Fibroblast of pulmonary artery (primary cell): ENCODE data around the gene NPRL2.
"Not testable (repeated sequence)": the region's sequence is repeated elsewhere in the genome, so short reads cannot be mapped to it uniquely, and the experiment has no call there.

ENCODE experiments used
- DNase-seq: peaks from one replicate; pipeline ENCODE4 v3.0.0-alpha.2; 2010; ENCODE audit warnings: low read depth
- H3K4me3 ChIP-seq: replicated peaks from 2 replicates; pipeline ENCODE4 v1.5.1; 2011; ENCODE audit warnings: low read depth, mild to moderate bottlenecking, control low read depth, low read length, moderate library complexity
- CTCF ChIP-seq: IDR thresholded peaks from 2 replicates; pipeline ENCODE4 v1.5.1; 2011; ENCODE audit warnings: mild to moderate bottlenecking, control low read depth, low read length, inconsistent platforms; ENCODE audit errors: missing control alignments

The NPRL2 gene

GRCh38 chr3:50319181-50319893 is 31.2 kb downstream of the NPRL2 start:
- no peak for DNase-seq
- no peak overlapping the region for H3K4me3 ChIP-seq
- TF ChIP-seq CTCF: no peak

DNA sequence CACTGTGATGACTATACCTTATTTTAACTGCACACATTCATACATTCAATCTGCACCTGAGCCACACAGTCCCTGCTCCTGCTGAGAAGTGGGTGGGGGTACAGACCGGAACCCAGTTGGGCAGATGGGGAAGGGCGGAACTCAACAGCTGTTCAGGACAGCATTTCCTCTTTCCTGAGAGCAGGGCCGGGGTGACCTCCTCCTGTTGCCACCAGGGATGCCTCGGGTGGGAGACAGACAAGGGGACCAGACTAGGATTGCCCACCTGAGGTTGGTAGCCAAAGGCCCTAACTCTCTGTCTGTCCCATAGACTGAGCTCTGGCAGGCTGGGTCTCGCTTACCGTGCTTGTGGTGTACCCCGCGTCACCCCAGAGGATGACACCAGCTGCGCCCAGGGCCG is 32.0 kb downstream of the NPRL2 start:
- no peak for DNase-seq
- H3K4me3 ChIP-seq: no peak overlapping the region
- TF ChIP-seq CTCF: no peak

- TF ChIP-seq CTCF: no peak
- no peak overlapping the region for H3K4me3 ChIP-seq
- DNase-seq: no peak
Measured at GRCh38 chr3:50318163-50318562, 32.4 kb downstream of the NPRL2 start.

- no peak overlapping the region for H3K4me3 ChIP-seq
- no peak for DNase-seq
- TF ChIP-seq CTCF: no peak
Measured at GRCh38 chr3:50317300-50317699, 33.3 kb downstream of the NPRL2 start.

- TF ChIP-seq CTCF: no peak
- no peak for DNase-seq
- H3K4me3 ChIP-seq: no peak overlapping the region
Measured at GRCh38 chr3:50316657-50317242, 33.8 kb downstream of the NPRL2 start.

DNA sequence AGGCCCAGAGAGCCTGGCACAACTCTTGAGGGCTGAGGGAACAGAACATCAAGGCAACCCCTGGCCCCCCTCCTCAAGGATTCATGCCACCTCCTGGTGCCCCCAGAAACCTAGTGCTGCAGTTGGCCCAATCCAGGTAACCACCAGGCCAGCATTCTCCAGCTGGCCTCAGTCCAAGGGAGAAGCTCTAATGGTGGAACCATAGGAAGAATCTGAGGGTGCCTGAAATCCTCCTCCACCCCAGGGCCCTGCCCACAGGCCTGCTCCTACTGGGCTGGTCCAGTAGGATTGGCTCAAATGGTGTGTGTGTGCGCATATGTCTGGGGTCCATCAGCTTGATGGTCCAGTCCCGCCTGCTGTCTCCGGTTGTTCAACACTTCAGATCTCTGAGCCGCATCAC is 35.8 kb downstream of the NPRL2 start:
- TF ChIP-seq CTCF: no peak
- DNase-seq: no peak
- no peak overlapping the region for H3K4me3 ChIP-seq

- DNase-seq: no peak
- no peak overlapping the region for H3K4me3 ChIP-seq
- no peak for TF ChIP-seq CTCF
Measured at GRCh38 chr3:50314342-50314741, 36.2 kb downstream of the NPRL2 start.

DNA sequence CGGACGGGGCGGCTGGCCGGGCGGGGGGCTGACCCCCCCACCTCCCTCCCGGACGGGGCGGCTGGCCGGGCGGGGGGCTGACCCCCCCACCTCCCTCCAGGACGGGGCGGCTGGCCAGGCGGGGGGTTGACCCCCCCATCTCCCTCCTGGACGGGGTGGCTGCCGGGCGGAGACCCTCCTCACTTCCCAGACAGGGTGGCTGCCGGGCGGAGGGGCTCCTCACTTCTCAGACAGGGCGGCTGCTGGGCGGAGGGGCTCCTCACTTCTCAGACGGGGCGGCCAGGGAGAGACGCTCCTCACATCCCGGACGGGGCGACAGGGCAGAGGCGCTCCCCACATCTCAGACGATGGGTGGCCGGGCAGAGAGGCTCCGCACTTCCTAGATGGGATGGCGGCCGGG is 38.5 kb downstream of the NPRL2 start:
- not testable (repeated sequence) for DNase-seq, H3K4me3 ChIP-seq
